Stimulated activated CD4-positive, alpha-beta T cell treated with anti-CD3 and anti-CD28 coated beads, Interleukin-12 subunit alpha, Interleukin-12 subunit beta, amount 100 ng/mL, for 48 hours (primary cell): Measurements from ENCODE around the gene EDDM3A.
"Not testable (repeated sequence)": the region's sequence is repeated elsewhere in the genome, so short reads cannot be mapped to it uniquely, and the experiment has no call there.

Experiments used
- DNase-seq, 3 donors: peaks; one replicate each; pipeline ENCODE4 v3.0.0-alpha.2; 2020; ENCODE audit warnings: low read depth in 2 of 3, low spot score in 1 of 3

Gene EDDM3A, protein sequence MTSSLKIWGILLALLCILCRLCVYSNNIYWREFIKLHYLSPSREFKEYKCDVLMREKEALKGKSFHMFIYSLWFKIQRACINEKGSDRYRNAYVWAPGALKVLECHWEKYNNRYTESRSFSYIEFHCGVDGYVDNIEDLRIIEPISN

DNA sequence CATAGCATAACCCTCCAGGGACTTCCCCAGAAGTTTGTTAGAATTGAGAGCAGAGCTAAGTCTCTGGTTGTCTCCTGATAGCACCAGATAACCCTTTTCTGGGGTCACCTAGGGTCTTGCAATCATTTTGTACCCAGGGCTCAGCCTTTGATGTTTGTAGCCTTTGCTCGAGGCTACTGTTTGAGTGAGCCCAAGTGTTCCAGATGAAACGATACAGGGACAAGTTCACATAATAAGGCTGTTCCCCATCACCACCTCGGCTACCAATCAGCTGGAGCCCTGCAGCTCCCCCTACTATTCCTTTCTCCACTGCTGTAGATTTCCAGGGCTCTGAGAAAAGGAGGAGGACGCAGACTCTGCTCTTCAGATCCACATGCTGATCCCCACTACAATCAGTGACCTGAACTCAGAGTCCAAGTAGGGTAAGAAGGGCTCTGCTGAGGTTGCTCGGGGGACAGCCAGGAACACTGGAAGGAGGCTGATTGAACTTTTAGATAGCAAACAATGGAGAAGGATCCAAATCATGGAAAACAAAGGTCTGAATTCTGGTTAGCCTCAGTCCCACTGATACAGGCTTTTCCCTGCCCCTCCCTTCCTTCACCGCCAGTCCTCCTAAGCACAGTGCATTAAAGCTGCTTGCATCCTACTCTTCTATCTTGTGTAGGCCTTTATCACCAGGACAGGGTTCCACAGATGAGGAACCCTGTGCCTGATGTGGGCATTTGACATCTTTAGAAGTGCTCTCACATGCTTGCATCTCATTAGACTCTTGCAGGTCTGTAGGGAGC lies at the start of gene EDDM3A:
Gene EDDM3A, plus strand, starts transcription at position 317 of the 788 bp plus-strand sequence. CDS start 1,694 bp downstream, outside the sequence.
- DNase-seq: no peak

GRCh38 chr14:20696764-20697163 lies 48.9 kb upstream of the EDDM3A start:
- DNase-seq: no peak

DNA sequence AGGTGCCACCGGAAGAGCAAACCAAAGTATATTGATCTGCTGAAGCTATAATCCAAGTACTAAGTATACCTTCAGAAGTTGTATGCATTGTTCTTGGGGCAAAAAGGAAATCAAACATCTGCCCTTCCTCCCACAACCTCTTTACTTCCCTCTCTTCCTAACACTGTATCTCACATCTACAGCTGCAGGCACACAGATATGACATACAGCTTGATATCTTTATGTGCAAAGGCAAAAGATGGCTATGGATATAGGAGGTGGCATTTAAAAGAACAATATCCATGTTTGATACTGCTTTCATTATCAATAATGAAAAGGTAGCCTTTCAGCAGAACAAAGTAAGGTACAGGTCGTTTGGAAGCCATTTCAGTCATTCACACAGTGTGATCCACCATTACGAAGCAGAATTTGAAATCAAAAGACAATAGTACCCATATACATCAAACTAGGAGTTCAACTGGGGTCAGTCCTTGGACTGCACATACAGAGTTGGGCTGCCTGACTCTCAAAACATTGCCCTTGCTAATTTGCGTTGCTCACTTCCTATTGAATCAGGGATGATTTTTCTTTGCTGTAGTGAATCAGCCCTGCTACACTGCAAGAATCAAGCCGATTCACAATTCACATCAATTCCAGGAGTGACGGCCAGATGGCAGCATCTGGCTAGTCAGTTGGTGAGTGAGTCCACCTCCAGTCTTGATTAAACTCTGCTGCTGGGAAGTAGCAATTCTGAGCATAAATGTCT lies 48.2 kb upstream of the EDDM3A start:
- DNase-seq: peak; percentile 38 to 51 (median 47)

GRCh38 chr14:20698018-20698329 lies 47.7 kb upstream of the EDDM3A start:
- DNase-seq: no peak

DNA sequence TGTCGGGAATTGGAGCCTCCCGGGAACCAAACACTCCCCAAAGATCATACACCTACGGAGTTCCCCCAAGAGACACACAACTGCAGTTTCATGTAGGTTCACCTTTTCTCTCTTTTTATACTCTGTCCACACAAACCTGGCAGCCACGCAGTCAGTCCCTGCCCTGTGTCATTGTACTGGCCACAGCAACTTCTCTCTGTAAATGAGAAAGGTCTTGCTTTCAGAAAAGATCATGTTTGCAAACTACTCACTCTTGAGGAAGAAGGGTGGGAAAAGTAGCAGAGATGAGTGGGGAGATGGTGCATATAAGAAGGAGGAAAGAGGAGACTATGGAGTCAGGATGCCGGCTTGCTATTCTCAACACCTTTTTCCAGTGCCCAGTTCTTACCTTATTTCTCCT lies 46.8 kb upstream of the EDDM3A start:
- no peak for DNase-seq

- no peak for DNase-seq
These were observed 45.8 kb upstream of the EDDM3A start for GRCh38 chr14:20699931-20700330.

DNA sequence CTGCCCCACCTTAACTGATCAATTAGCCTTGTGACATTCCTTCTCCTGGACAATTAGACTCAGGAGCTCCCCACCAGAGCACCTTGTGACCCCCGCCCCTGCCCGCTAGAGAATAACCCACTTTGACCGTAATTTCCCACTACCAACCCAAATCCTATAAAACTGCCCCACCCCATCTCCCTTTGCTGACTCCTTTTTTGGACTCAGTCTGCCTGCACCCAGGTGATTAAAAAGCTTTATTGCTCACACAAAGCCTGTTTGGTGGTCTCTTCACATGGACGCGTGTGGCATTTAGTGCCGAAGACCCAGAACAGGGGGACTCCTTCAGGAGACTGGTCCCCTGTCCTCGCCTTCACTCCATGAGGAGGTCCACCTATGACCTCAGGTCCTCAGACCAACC lies 44.7 kb upstream of the EDDM3A start:
- not testable (repeated sequence) for DNase-seq

DNA sequence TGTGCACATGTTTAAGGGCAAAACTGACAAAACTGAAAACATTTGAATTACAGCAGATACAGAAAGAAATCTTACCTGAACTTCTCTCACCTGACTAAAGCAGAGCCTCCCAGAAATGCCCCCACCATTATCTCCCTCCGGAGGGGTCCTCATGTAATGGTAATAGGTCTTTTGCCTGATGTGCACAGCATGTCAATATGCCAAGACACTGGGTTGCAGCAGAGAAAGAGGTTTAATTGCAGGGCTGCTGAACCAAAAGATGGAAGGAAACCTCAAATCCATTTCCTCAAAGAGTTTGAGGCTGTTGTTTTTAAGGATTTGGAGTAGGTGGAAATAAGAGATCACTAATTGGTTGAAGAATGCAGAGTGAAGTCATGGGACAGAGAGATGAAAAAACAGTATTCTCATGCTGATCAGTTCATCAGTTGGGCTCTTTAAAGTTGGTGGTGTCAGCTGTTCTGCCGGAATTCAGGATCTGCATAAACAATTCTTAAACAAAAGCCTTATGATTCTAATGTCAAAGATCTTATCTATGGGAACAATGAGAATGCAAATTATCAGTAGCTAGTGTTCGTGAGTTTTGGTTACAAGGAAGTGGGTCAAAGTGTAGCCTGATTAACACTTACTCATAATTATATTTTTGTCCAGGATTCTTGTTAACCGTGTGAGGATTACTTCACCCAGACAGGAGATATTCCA lies 38.9 kb upstream of the EDDM3A start:
- no peak for DNase-seq

- DNase-seq: no peak
These were observed 38.1 kb upstream of the EDDM3A start for GRCh38 chr14:20707622-20708021.

GRCh38 chr14:20711261-20711660 lies 34.4 kb upstream of the EDDM3A start:
- no peak for DNase-seq

DNA sequence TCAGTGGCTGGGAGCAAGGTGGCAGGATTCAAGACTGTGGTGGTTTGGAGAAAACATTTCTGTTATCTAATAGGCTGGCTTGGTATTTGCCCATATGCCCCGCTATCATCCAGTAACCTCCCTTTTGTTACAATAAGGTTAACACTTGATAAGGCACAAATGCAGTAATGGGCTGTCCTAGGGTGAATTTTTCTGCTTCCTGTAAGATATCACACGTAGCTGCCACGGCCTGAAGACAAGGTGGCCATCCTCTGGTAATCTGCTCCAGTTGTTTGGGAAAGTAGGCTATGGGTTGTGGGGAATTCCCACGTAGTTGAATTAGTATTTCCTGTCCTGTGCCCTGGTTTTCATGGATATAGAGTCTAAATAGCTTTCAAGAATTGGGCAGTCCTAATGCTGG lies 34.0 kb upstream of the EDDM3A start:
- no peak for DNase-seq

DNA sequence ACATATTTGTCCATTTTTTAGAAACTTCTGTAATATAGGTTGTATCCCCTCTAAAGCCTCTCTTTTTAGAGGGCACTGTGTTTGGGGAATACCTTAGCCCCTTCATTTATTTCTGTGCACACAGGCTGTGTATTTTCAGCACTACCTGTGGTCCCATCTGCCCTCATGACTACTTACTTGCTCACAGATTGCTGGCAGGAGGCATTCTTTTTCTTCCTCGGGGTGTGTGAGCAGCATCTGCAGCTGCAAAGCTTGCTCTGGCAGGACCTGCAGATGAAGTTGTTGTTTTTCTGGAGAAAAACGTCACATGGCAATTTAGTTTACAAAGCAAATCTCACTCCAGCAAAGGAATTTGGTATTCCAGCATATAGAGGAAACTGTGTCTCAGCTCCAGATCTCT lies 32.8 kb upstream of the EDDM3A start:
- DNase-seq: no peak

GRCh38 chr14:20714593-20715250 lies 31.0 kb upstream of the EDDM3A start:
- no peak for DNase-seq

DNA sequence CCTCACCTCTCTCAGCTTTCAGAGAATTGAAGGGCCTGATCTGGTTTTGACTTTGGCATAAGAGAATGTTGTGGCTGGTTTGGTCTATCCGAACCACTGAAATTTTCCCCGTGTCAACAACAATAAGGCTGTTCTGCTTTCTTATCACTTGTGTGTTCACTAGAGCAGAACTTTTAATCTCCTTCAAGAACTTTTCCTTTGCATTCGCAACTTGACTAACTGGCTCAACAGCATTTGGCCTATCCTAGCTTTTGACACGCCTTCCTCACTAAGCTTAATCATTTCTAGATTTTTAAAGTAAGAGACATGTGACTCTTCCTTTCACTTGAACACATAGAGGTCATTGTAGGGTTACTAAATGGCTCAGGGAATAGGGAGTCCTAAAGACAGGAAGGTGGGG lies 25.9 kb upstream of the EDDM3A start:
- no peak for DNase-seq

DNA sequence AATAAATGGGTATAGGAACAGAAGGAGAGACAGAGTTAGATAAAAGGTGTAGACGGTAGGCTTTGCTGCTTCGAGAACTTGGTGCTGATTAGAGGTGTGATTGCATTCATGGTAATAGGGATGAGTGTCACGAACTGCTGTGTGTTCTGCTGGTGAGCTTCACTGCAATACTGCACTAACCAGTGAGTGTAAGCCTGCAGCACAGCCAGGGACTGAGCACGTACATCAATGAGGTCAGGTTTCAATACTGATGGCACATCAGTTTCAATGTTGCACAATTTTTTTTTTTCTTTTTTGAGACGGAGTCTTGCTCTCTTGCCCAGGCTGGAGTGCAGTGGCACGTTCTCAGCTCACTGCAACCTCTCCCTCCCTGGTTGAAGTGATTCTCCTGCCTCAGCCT lies 24.9 kb upstream of the EDDM3A start:
- DNase-seq: no peak

GRCh38 chr14:20722016-20722415 lies 23.7 kb upstream of the EDDM3A start:
- no peak for DNase-seq

DNA sequence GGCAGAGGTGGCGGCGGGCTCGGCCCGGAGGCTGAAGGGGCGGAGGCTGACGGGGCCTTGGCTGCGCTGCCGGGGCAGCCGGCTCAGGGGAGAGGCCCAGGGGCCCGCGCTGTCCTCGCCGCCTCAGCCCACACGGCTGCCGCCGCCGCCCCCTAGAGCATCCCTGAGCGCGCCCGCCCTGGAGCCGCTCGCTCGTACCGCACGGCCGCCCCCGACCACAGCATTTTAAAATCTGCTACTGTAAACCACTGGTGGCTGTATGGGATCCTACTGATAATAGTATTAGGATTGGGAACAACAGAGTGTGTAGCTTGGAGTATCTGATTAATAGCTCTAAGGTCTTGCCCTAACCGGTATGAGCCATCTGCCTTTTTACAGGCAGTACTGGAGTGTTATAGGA lies 22.2 kb upstream of the EDDM3A start:
- no peak for DNase-seq

- DNase-seq: not testable (repeated sequence)
These were observed 19.6 kb upstream of the EDDM3A start for GRCh38 chr14:20726121-20726520.

DNA sequence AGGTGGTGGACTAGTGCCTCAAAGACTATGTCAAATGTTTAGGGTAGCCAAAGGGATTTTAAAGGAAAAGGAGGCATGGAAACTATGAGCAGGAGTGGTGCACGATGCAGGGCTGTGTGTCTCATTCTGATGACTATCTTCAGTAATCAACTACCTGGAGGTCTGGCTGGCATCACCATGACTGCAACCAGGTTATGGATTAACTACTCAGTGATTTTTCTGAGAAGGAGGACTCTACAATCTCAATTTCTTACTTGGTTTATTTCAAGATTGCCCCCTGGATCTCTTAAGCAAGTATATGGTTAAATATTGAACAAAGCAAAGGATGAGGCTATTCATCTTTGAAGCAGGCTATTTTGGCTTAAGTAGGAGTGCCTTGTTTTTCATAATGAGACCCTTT lies 19.2 kb upstream of the EDDM3A start:
- DNase-seq: no peak

DNA sequence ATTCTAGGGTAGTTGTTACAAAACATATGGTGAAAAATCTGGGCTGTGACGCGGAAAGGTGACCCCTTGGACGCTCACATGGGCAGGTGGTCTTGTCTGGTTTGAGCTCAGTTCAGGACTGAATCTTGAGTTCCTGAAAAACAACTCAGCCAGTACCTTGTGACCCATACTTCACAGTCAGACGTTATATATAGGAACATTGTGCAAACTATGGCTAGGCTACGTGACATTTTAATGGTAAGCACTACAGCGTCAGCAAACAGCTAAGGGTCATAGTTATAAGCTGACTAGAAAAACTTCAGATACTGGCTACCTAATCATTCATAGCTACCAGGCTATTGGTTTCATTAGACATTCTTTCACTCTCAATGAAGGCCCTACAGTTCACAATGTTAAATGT lies 14.8 kb upstream of the EDDM3A start:
- DNase-seq: no peak

- DNase-seq: no peak
These were observed 13.2 kb upstream of the EDDM3A start for GRCh38 chr14:20732477-20732876.
